ENCODE measurements around the gene GCG. TPM values are rescaled to one million over a fixed set of nuclear protein-coding genes. Genes with fewer than 3 reads are reported as not detected.

Gene GCG
- total and polyA plus RNA-seq, 7 donors = 0.18 to 0.23 TPM; not detected in 5

Other genes with a start within 250 kb of the GCG start
- 1 to 10 TPM in 3 of 4 donors, under 1 TPM in 1; 0.80 to 3.1 (median 1.4) TPM for gene DPP4, start 78.0 kb downstream of the GCG start, total RNA-seq
- gene DPP4, start 78.0 kb downstream of the GCG start, polyA plus RNA-seq = under 1 TPM; 0.25 to 0.65 (median 0.59) TPM
- gene FAP, start 91.2 kb upstream of the GCG start, total RNA-seq = 1 to 10 TPM; 1.6 to 7.5 (median 3.2) TPM
- 1 to 10 TPM in 2 of 3 donors, under 1 TPM in 1; 0.96 to 1.6 (median 1.3) TPM for gene FAP, start 91.2 kb upstream of the GCG start, polyA plus RNA-seq
- gene IFIH1, start 166.4 kb upstream of the GCG start, total RNA-seq = 1 to 10 TPM; 1.3 to 3.6 (median 2.6) TPM
- gene IFIH1, start 166.4 kb upstream of the GCG start, polyA plus RNA-seq = 1 to 10 TPM in 2 of 3 donors, under 1 TPM in 1; 0.98 to 1.8 (median 1.5) TPM
- gene GCA, start 191.9 kb upstream of the GCG start, total RNA-seq = 1 to 10 TPM; 3.6 to 5.2 (median 4.4) TPM
- 1 to 10 TPM; 1.6 to 3.6 (median 2.4) TPM for gene GCA, start 191.9 kb upstream of the GCG start, polyA plus RNA-seq

All from psoas muscle (tissue), 7 donors.